Panc1 (cell line): ENCODE data around the gene NFATC4. TPM values are rescaled to one million over a fixed set of nuclear protein-coding genes. Genes with fewer than 3 reads are reported as not detected.

ENCODE experiments used
- ATAC-seq: fragments of 200-7000 bp; cut with Tn5 transposase; 2 replicates; pipeline ENCODE4 v1.9.1; 2020; ENCODE audit warnings: mild to moderate bottlenecking, moderate library complexity
- BruUV-seq: library from RNA; stranded (reverse); fragments of 400-500 nt; replicated peaks from 2 replicates; lab custom pipeline; 2021; lab: Mats Ljungman, UMichigan
- CTCF ChIA-PET: fragments of 300-600 bp; sonication (Branson Sonifier 250); formaldehyde crosslinking; loops from one replicate; lab custom pipeline; 2022; ENCODE audit warnings: antibody characterized with exemption; lab: Charles Lee
- POLR2A ChIA-PET: fragments of 300-600 bp; sonication (Branson Sonifier 250); formaldehyde crosslinking; loops from one replicate; lab custom pipeline; 2022; ENCODE audit warnings: antibody characterized with exemption; lab: Charles Lee
- DNase-seq: peaks from one replicate; pipeline ENCODE4 v3.0.0-alpha.2; 2010; ENCODE audit warnings: low read depth, low spot score
- H3K27ac ChIP-seq: 2 replicates; pipeline ENCODE4 v1.5.1; 2011; ENCODE audit warnings: mild to moderate bottlenecking, low read length, inconsistent platforms
- H3K27me3 ChIP-seq: fragments of 200-500 bp; sonication (Bioruptor generic); 2 replicates; pipeline ENCODE4 v1.6.0; 2014; ENCODE audit warnings: low read length, inconsistent platforms; ENCODE audit not compliant: control insufficient read depth, insufficient read depth
- H3K36me3 ChIP-seq: fragments of 200-500 bp; sonication (Bioruptor generic); 2 replicates; pipeline ENCODE4 v1.5.1; 2014; ENCODE audit warnings: inconsistent platforms, mild to moderate bottlenecking, low read length, moderate library complexity; ENCODE audit not compliant: control insufficient read depth, insufficient read depth
- H3K4me1 ChIP-seq: 2 replicates; pipeline ENCODE4 v1.5.1; 2011; ENCODE audit warnings: inconsistent platforms, mild to moderate bottlenecking, low read length, moderate library complexity; ENCODE audit not compliant: control insufficient read depth, insufficient read depth
- H3K4me3 ChIP-seq, 2 experiments: 2 replicates each; pipeline ENCODE4 v1.5.1; 2011 to 2012; ENCODE audit warnings: low read depth in 2 of 2, low read length in 2 of 2, mild to moderate bottlenecking in 2 of 2, inconsistent platforms in 1 of 2, moderate library complexity in 1 of 2
- H3K9me3 ChIP-seq: fragments of 200-500 bp; sonication (Bioruptor generic); 2 replicates; pipeline ENCODE4 v1.5.1; 2014; ENCODE audit warnings: low read depth, mild to moderate bottlenecking, inconsistent platforms, low read length, moderate library complexity; ENCODE audit not compliant: control insufficient read depth, insufficient read depth
- CTCF ChIP-seq: fragments of 450-650 bp; IDR thresholded peaks from 2 replicates; pipeline ENCODE4 v1.5.1; 2017; ENCODE audit warnings: mild to moderate bottlenecking
- POLR2AphosphoS5 ChIP-seq: IDR thresholded peaks from 2 replicates; pipeline ENCODE4 v1.6.1; 2012; ENCODE audit warnings: mild to moderate bottlenecking, low read depth, low read length, moderate library complexity
- REST ChIP-seq, 2 experiments: IDR thresholded peaks; 2 replicates each; pipeline ENCODE4 v1.6.1; 2011 to 2012; ENCODE audit warnings: low read depth in 2 of 2, control low read depth in 1 of 2, low read length in 1 of 2, mild to moderate bottlenecking in 1 of 2, moderate library complexity in 1 of 2; ENCODE audit not compliant: insufficient read depth in 1 of 2
- SIN3A ChIP-seq: IDR thresholded peaks from 2 replicates; pipeline ENCODE4 v1.6.1; 2012; ENCODE audit warnings: low read depth, mild to moderate bottlenecking, low read length, moderate library complexity, borderline replicate concordance; ENCODE audit not compliant: insufficient read depth
- TCF7L2 ChIP-seq: IDR thresholded peaks from 2 replicates; pipeline ENCODE4 v1.6.1; 2011; ENCODE audit warnings: mild to moderate bottlenecking, low read depth, low read length, inconsistent platforms
- in situ Hi-C: cut with HindIII; loops from 2 replicates; pipeline ENCODE4 v1.10.0; 2016; ENCODE audit warnings: low sequenced_read_pairs, low pct_unique_long_range_greater_than_20kb
- intact Hi-C: fragments of 100-400 bp; cut with micrococcal nuclease; formaldehyde crosslinking; loops from one replicate; pipeline ENCODE4 v1.10.0; 2022; ENCODE audit not compliant: unreplicated experiment
- total RNA-seq: library from RNA; stranded (reverse); gene quantifications from one replicate; pipeline ENCODE4 v1.2.1, GENCODE V29; 2021; ENCODE audit not compliant: unreplicated experiment

NFATC4 gene
- total RNA-seq, 1 experiment from 2014 or later: 0.36 TPM

- BruUV-seq: no TSS peak
- intact Hi-C loops: no loop called here
- DNase-seq (no peak), ATAC-seq (no peak)
- no peak for TF ChIP-seq REST (IDR thresholded peaks at IDR 0.05; ENCODE audit: insufficient read depth in 1 of 2, low read depth in 2 of 2, low read length in 1 of 2)
- in situ Hi-C loops: no loop called here
- no peaks in the 10 kb centered on the region; the same call in 1 of the 2 replicates for H3K4me1 ChIP-seq
- H3K9me3 ChIP-seq: no peaks in the 10 kb centered on the region
- ChIA-PET POLR2A (no interaction called here), CTCF (interaction anchor here (0.7 kb wide), 1 partner anchor 101 kb away, joined by 3 read pairs; no protein-coding TSS in a partner anchor)
- H3K27ac ChIP-seq: no peak overlapping the region
- H3K36me3 ChIP-seq: peaks cover 4% of the 10 kb centered on the region; the same call in 1 of the 2 replicates
- no peak overlapping the region for H3K4me3 ChIP-seq
- no peaks in the 10 kb centered on the region for H3K27me3 ChIP-seq
Measured at GRCh38 chr14:24425704-24426103, 57.7 kb downstream of the NFATC4 start.

DNA sequence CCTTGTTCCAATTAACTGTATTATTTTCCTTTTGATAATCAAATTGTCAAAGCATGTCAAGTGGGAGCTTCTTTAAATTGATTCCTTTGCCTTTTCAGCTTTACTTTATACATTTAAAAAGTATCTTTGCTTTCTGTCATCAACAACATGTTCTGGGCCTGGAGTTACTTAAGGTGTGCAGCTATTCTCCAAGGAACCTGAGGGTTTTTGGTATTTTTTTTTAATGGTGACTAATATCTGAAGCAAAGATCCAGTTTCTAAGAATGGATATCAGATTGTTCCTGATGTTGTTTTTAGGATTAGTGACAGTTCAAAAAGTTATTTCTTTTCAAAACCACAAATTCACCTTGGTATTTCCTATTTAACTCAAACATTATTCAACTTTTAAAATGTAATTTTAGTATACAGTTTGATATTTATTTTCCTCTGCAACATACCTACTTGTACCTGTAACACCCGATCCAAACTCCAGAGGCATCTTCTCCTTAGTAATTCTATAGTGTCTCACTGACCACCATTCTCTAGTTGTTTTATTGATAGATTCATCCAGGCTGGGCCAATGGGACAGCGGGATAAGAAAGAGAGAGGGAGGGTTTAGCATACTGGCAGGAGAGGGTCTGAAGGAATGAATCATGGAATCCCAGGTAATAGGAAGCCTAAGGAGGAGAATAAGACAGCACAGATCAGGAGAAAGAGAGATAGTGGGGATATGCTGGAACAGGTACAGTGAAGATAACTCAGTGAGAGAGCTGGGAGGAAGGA lies 58.3 kb downstream of the NFATC4 start:
- DNase-seq (no peak), ATAC-seq (no peak)
- BruUV-seq: no TSS peak
- peaks cover 4% of the 10 kb centered on the region for H3K4me1 ChIP-seq
- in situ Hi-C loops (no loop called here), intact Hi-C loops (no loop called here)
- H3K27me3 ChIP-seq: no peaks in the 10 kb centered on the region
- H3K4me3 ChIP-seq: no peak overlapping the region
- ChIA-PET CTCF (interaction anchor here (0.7 kb wide), 1 partner anchor 102 kb away, joined by 3 read pairs; no protein-coding TSS in a partner anchor), POLR2A (no interaction called here)
- no peak overlapping the region for H3K27ac ChIP-seq
- no peak for TF ChIP-seq REST (IDR thresholded peaks at IDR 0.05; ENCODE audit: insufficient read depth in 1 of 2, low read depth in 2 of 2, low read length in 1 of 2)
- TF ChIP-seq SIN3A: no peak
- no peak for TF ChIP-seq TCF7L2
- TF ChIP-seq POLR2AphosphoS5: no peak
- no peak for TF ChIP-seq CTCF
- no peaks in the 10 kb centered on the region for H3K9me3 ChIP-seq
- H3K36me3 ChIP-seq: peaks cover 6% of the 10 kb centered on the region; the same call in 1 of the 2 replicates
